ENCODE measurements around the gene LRRC10B. TPM values are rescaled to one million over a fixed set of nuclear protein-coding genes. Genes with fewer than 3 reads are reported as not detected.

LRRC10B gene
- total and polyA plus RNA-seq, 2 experiments from 2014 or later: 0.43 to 0.68 TPM

DNA sequence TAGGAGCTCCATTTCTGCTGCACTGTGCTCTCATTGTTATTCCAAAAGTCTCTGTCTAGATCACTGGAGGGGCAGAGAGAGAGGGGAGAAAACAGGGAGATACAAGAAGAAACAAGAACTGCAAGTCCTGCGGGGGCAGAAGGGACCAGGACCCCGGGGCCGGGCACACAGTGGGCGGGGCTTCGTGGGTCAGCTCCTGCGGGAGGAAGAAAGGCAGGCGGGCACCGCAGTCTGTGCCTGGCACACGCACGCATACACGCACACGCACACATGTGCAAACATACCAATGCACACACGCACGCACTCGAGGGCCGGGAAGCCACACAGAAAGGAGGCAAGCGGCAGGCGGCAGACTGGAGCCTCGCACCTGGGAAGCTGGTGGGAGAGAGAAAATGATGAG is 38.7 kb downstream of the LRRC10B start:
- H3K27me3 ChIP-seq: no peaks in the 10 kb centered on the region
- TF ChIP-seq, protein P1, sequence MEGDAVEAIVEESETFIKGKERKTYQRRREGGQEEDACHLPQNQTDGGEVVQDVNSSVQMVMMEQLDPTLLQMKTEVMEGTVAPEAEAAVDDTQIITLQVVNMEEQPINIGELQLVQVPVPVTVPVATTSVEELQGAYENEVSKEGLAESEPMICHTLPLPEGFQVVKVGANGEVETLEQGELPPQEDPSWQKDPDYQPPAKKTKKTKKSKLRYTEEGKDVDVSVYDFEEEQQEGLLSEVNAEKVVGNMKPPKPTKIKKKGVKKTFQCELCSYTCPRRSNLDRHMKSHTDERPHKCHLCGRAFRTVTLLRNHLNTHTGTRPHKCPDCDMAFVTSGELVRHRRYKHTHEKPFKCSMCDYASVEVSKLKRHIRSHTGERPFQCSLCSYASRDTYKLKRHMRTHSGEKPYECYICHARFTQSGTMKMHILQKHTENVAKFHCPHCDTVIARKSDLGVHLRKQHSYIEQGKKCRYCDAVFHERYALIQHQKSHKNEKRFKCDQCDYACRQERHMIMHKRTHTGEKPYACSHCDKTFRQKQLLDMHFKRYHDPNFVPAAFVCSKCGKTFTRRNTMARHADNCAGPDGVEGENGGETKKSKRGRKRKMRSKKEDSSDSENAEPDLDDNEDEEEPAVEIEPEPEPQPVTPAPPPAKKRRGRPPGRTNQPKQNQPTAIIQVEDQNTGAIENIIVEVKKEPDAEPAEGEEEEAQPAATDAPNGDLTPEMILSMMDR (IDR thresholded peaks at IDR 0.05; ENCODE audit: poor library complexity): no peak
- TF ChIP-seq EZH2 (IDR thresholded peaks at IDR 0.05; ENCODE audit: borderline replicate concordance): no peak
- TF ChIP-seq EZH2phosphoT487 (IDR thresholded peaks at IDR 0.05; ENCODE audit: low read depth, severe bottlenecking, unreplicated experiment): no peak

DNA sequence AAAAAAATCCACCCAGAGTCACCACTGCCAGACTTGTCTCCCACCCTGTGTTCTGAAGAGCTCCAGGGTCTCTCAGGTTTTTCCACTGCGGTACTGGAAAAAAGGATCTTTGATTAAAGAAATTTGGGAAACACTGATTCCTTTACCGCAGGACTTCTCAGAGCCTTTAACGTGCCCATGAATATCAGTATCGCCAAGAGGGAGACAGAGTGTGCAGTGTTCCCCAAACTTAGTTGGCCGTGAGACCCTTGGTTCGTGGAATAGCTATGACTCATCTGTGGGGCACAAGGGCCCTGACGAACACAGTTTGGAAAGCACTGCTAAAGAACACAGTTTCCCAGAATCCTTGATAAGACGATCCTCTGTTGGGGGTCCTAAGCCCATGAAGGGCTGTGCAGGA is 40.6 kb downstream of the LRRC10B start:
- H3K27me3 ChIP-seq: no peaks in the 10 kb centered on the region
- TF ChIP-seq EZH2 (IDR thresholded peaks at IDR 0.05; ENCODE audit: borderline replicate concordance): no peak
- no peak overlapping the region for H3K27ac ChIP-seq
- DNase-seq (ENCODE audit: low spot score): no peak
- H3K79me2 ChIP-seq: no peaks in the 10 kb centered on the region
- H3K4me1 ChIP-seq (ENCODE audit: insufficient read depth): peaks cover 10% of the 10 kb centered on the region
- H3K4me2 ChIP-seq: no peak overlapping the region
- no peaks in the 10 kb centered on the region for H4K20me1 ChIP-seq (ENCODE audit: insufficient read depth, poor library complexity, severe bottlenecking)
- no peak overlapping the region for H3K4me3 ChIP-seq
- no peaks in the 10 kb centered on the region for H3K9me3 ChIP-seq (ENCODE audit: low read depth)
- H3K36me3 ChIP-seq (replicated peaks; ENCODE audit: insufficient read depth, low read depth): no peaks in the 10 kb centered on the region
- H2AFZ ChIP-seq: no peak overlapping the region
- WGBS (ENCODE audit: low lambda C conversion rate, missing lambda C conversion rate): 79% methylated on average over 8 of the region's 8 CpGs
- H3K9me2 ChIP-seq (replicated peaks; ENCODE audit: insufficient read depth): no peaks in the 10 kb centered on the region

More for the DNA sequence above, 38.7 kb downstream of the LRRC10B start:
- Histone ChIP-seq H3K9me3 (ENCODE audit: low read depth) (no peaks in the 10 kb centered on the region), H3K4me1 (ENCODE audit: insufficient read depth) (no peaks in the 10 kb centered on the region), H3K4me2 (no peak overlapping the region), H3K9me2 (replicated peaks; ENCODE audit: insufficient read depth) (no peaks in the 10 kb centered on the region), H2AFZ (no peak overlapping the region), H3K27ac (no peak overlapping the region), H4K20me1 (ENCODE audit: insufficient read depth, poor library complexity, severe bottlenecking) (no peaks in the 10 kb centered on the region), H3K36me3 (replicated peaks; ENCODE audit: insufficient read depth, low read depth) (no peaks in the 10 kb centered on the region), H3K4me3 (no peak overlapping the region), H3K79me2 (no peaks in the 10 kb centered on the region)
- no peak for DNase-seq (ENCODE audit: low spot score)
- 82% methylated on average over 16 of the region's 19 CpGs for WGBS (ENCODE audit: low lambda C conversion rate, missing lambda C conversion rate)

DNA sequence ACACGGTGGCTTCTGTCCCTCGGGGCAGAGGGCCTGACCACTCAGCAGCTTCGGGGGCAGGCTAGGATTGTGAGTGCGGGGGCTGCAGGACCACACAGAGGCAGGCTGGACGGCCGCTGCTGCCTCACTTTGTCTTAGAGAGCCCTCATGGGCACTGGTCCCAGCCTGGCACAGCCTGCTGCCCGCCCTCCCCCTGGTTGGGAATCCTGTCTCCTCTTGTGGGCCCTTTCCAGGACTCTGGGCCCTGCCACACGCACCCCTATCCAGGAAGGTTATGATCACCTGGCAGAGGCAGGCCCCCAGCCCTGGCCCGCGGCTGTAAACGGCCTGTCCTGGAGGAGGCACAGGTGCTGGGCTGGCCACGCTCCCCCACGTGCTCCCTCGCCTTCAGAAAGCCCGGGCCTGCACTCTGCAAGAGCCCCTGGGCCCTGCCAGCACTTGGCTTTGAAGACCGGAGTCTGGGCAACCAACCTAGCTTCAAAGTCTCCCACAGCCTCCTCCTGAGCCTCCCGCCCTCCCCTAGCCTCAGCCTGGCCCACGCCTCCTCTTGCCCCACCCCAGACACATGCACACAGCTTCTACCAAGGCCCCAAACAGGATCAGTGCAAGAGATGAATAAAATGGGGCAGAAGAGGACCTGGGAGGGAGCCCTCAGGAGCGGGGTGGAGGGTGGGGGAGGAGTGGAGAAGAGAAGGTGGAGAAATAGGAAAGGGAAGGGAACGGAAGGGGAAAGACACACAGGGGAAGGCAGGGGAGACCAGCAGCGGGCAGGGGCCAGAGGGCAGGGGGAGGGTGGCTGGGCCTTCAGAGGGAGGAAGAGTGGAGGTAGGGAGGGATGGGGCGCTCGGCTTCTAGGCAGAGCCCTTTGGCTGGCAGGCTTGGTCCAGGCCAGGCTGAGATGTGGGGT is 41.4 kb downstream of the LRRC10B start:
- H2AFZ ChIP-seq: no peak overlapping the region
- no peaks in the 10 kb centered on the region for H3K79me2 ChIP-seq
- H3K36me3 ChIP-seq (replicated peaks; ENCODE audit: insufficient read depth, low read depth): no peaks in the 10 kb centered on the region
- H3K4me2 ChIP-seq: no peak overlapping the region
- H3K4me3 ChIP-seq: no peak overlapping the region
- peaks cover 10% of the 10 kb centered on the region for H3K4me1 ChIP-seq (ENCODE audit: insufficient read depth)
- TF ChIP-seq EZH2phosphoT487 (IDR thresholded peaks at IDR 0.05; ENCODE audit: low read depth, severe bottlenecking, unreplicated experiment) (no peak), EZH2 (IDR thresholded peaks at IDR 0.05; ENCODE audit: borderline replicate concordance) (no peak)
- TF ChIP-seq, protein P1 (IDR thresholded peaks at IDR 0.05; ENCODE audit: poor library complexity): no peak
- 84% methylated on average over 20 of the region's 23 CpGs for whole genome bisulfite sequencing (ENCODE audit: low lambda C conversion rate, missing lambda C conversion rate)
- H3K9me2 ChIP-seq (replicated peaks; ENCODE audit: insufficient read depth): no peaks in the 10 kb centered on the region
- peaks cover 6% of the 10 kb centered on the region for H3K27me3 ChIP-seq
- no peaks in the 10 kb centered on the region for H4K20me1 ChIP-seq (ENCODE audit: insufficient read depth, poor library complexity, severe bottlenecking)
- H3K27ac ChIP-seq: no peak overlapping the region
- DNase-seq (ENCODE audit: low spot score): no peak
- no peaks in the 10 kb centered on the region for H3K9me3 ChIP-seq (ENCODE audit: low read depth)

DNA sequence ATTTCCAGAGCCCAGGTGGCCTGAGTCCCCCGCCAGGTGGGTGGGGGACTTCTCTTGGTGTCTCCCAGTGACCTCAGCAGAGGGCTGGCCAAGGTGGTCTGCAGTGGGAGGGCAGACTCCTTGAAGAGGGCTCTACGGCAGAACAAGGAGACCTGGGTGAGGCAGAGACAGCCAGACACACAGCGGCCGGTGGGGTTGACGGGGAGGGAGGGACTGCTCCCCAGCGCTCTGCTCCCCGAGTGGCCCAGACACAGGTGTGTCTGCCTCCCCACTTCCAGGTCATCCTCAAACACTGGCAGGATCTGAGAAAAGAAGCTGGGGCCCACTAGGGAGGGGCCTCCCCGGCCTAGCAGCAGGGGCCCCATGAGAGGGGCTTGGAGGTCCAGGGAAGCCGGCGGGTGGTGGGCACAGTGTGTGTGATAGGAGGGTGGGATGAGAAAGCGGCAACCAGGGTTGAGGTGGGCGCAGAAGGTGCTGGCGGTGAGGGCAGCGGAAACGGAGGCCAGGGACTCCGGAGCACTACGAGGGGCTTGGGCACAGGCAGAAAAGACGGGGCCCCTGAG is 42.2 kb downstream of the LRRC10B start:
- WGBS (ENCODE audit: low lambda C conversion rate, missing lambda C conversion rate): 92% methylated on average over 18 of the region's 18 CpGs
- H3K9me2 ChIP-seq (replicated peaks; ENCODE audit: insufficient read depth): no peaks in the 10 kb centered on the region

More for the DNA sequence above, 42.2 kb downstream of the LRRC10B start:
- Histone ChIP-seq H3K36me3 (replicated peaks; ENCODE audit: insufficient read depth, low read depth) (no peaks in the 10 kb centered on the region), H3K4me2 (no peak overlapping the region), H4K20me1 (ENCODE audit: insufficient read depth, poor library complexity, severe bottlenecking) (no peaks in the 10 kb centered on the region), H3K79me2 (no peaks in the 10 kb centered on the region), H3K9me3 (ENCODE audit: low read depth) (no peaks in the 10 kb centered on the region), H3K4me3 (no peak overlapping the region), H3K4me1 (ENCODE audit: insufficient read depth) (peaks cover 17% of the 10 kb centered on the region), H3K27me3 (peaks cover 14% of the 10 kb centered on the region), H2AFZ (no peak overlapping the region), H3K27ac (no peak overlapping the region)
- no peak for DNase-seq (ENCODE audit: low spot score)
- TF ChIP-seq EZH2phosphoT487 (IDR thresholded peaks at IDR 0.05; ENCODE audit: low read depth, severe bottlenecking, unreplicated experiment) (no peak), EZH2 (IDR thresholded peaks at IDR 0.05; ENCODE audit: borderline replicate concordance) (no peak)
- TF ChIP-seq, protein P1 (IDR thresholded peaks at IDR 0.05; ENCODE audit: poor library complexity): no peak
